Heart right ventricle (tissue), 16 donors: ENCODE data around the gene CTPS2. TPM values are rescaled to one million over a fixed set of nuclear protein-coding genes. Genes with fewer than 3 reads are reported as not detected.

Experiments used
- ATAC-seq, 8 donors: fragments of 200-7000 bp; cut with Tn5 transposase; one replicate each; pipeline ENCODE4 v1.9.1; 2020; ENCODE audit warnings: mild to moderate bottlenecking in 8 of 8, moderate library complexity in 8 of 8, moderate number of reproducible peaks in 1 of 8
- DNase-seq, 2 donors: peaks; one replicate each; pipeline ENCODE4 v3.0.0-alpha.2; 2020
- H3K27ac ChIP-seq, 10 donors: fragments of 200-600 bp; sonication (generic) in 2 of 10; one replicate each; pipeline versions ENCODE4 v1.5.0 to v1.8.0; 2020 to 2022; ENCODE audit warnings: mild to moderate bottlenecking in 3 of 10
- H3K27me3 ChIP-seq, 7 donors: fragments of 200-600 bp; one replicate each; pipeline ENCODE4 v1.8.0; 2021 to 2022; ENCODE audit warnings: mild to moderate bottlenecking in 2 of 7
- H3K36me3 ChIP-seq, 9 donors: fragments of 200-600 bp; sonication (generic) in 1 of 9; one replicate each; pipeline versions ENCODE4 v1.5.0 to v1.8.0; 2020 to 2022; ENCODE audit warnings: mild to moderate bottlenecking in 2 of 9
- H3K4me1 ChIP-seq, 9 donors: fragments of 200-600 bp; sonication (generic) in 1 of 9; one replicate each; pipeline versions ENCODE4 v1.5.0 to v1.8.0; 2020 to 2022; ENCODE audit warnings: mild to moderate bottlenecking in 4 of 9
- H3K4me3 ChIP-seq, 10 donors: fragments of 200-600 bp; sonication (generic) in 2 of 10; one replicate each; pipeline versions ENCODE4 v1.5.0 to v1.8.0; 2020 to 2022; ENCODE audit warnings: mild to moderate bottlenecking in 7 of 10, moderate library complexity in 2 of 10
- H3K9me3 ChIP-seq, 11 donors: fragments of 200-600 bp in 10 of 11; sonication (generic) in 2 of 11; one replicate each; pipeline versions ENCODE4 v1.5.0 to v1.8.0; 2013 to 2022; ENCODE audit warnings: mild to moderate bottlenecking in 2 of 11, control low read depth in 1 of 11, moderate library complexity in 1 of 11
- CTCF ChIP-seq, 9 donors: fragments of 200-600 bp; sonication (generic) in 2 of 9; IDR thresholded peaks; one replicate each; pipeline versions ENCODE4 v1.5.0 to v1.8.0; 2021 to 2022; ENCODE audit warnings: antibody characterized with exemption in 9 of 9, mild to moderate bottlenecking in 5 of 9, moderate library complexity in 1 of 9
- WGBS, 2 donors: extraction: QIAGEN DNeasy Blood & Tissue Kit; methylation state at CpG; one replicate each; pipeline ENCODE4 v1.1.7; 2013; ENCODE audit warnings: inconsistent platforms in 1 of 2; 5-methylcytosine and 5-hydroxymethylcytosine counted together
- intact Hi-C, 10 donors: fragments of 100-400 bp; cut with DNase I; formaldehyde crosslinking; loops; one replicate each; pipeline versions ENCODE4 v1.11.1 to v1.14.2; 2022
- polyA plus RNA-seq, 2 donors: library from polyadenylated mRNA; stranded (reverse); fragments of 200-250 nt; gene quantifications; one replicate each; pipeline ENCODE4 v1.2.3, GENCODE V29; 2013
- total RNA-seq, 10 donors: library from RNA; stranded (reverse); fragmentation: NEBNext Ultra II Directional in 3 of 10; extraction: Animal tissue kit (Norgen Biotek cat#: 25700) in 3 of 10; gene quantifications; one replicate each; pipeline versions ENCODE4 v1.2.1 to v1.2.4, GENCODE V29; 2021 to 2023
- donor health status: Arrhythmogenic right ventricular cardiomyopathy.
- donor health status: ischemic (EF 13 %, LVEDD 7.1; RV severe dilation, severe dysfunction).
- donor health status: healthy with polysubstance abuse.
- donor health status: DM: no; HTN: yes; CAD: no.
- donor health status: DM: no; HTN: no; CAD: no.
- donor health status: ischemic (EF 25% LVEDD 6.9; RV normal size, moderate dysfunction).
- donor health status: ischemic (EF 25% LVEDD 5.7; RV mildly dilated, moderate dysfunction).
- donor health status: healthy.
- donor health status: DM: yes; HTN: yes; CAD: no.
- donor health status: Ischemic cardiomyopathy.
- donor health status: ischemic (EF 35%, LVEDD 5.7; RV mildly dilated, moderate dysfunction).
- donor health status: nonischemic (EF 11% LVEDD 7.7; RV severe dilation, severe dysfunction).
- donor health status: DM: yes; HTN: yes; CAD: no.
- donor health status: PGD.
- donor health status: ischemic (EF 29% LVEDD 5.4; RV normal size, mild dysfunction).
- donor health status: nonischemic (EF 23%, LVEDD 6.1; RV moderate dilation, normal function).

CTPS2 gene
- total and polyA plus RNA-seq, 12 donors, result 2.7 to 15.8 (median 5.2) TPM

- Histone ChIP-seq H3K36me3 (peaks cover 0 to 14% (median 0%) of the 10 kb centered on the region in 9 donors), H3K4me3 (no peak overlapping the region), H3K27me3 (peaks cover 0 to 43% (median 0%) of the 10 kb centered on the region in 7 donors), H3K4me1 (no peaks in the 10 kb centered on the region), H3K27ac (no peak overlapping the region), H3K9me3 (no peaks in the 10 kb centered on the region)
- intact Hi-C loops, result loop anchor here in 1 of 10 donors (10.0 kb wide), 1 partner anchor 223 kb away; no protein-coding TSS in a partner anchor
- ATAC-seq (no peak), DNase-seq (no peak)
- 91 to 93% methylated on average over 2 of the region's 2 CpGs for WGBS, 2 donors
- no peak for TF ChIP-seq CTCF (IDR thresholded peaks at IDR 0.05)
Measured at GRCh38 chrX:16658284-16658683, 54.2 kb downstream of the CTPS2 start.

- peaks cover 0 to 7% (median 0%) of the 10 kb centered on the region in 9 donors for H3K36me3 ChIP-seq
- intact Hi-C loops, result loop anchor here in 1 of 10 donors (10.0 kb wide), 1 partner anchor 219 kb away; no protein-coding TSS in a partner anchor
- WGBS, 2 donors, result 63 to 88% methylated on average over 3 of the region's 3 CpGs
- H3K9me3 ChIP-seq, result no peaks in the 10 kb centered on the region
- H3K4me3 ChIP-seq, result no peak overlapping the region
- H3K4me1 ChIP-seq, result no peaks in the 10 kb centered on the region
- DNase-seq, result no peak
- no peak overlapping the region for H3K27ac ChIP-seq
- TF ChIP-seq CTCF (IDR thresholded peaks at IDR 0.05), result no peak
- no peak for ATAC-seq
- peaks cover 0 to 43% (median 0%) of the 10 kb centered on the region in 7 donors for H3K27me3 ChIP-seq
Measured at GRCh38 chrX:16654093-16654492, 58.4 kb downstream of the CTPS2 start.

- DNase-seq (no peak), ATAC-seq (no peak)
- Histone ChIP-seq H3K4me1 (no peaks in the 10 kb centered on the region), H3K9me3 (no peaks in the 10 kb centered on the region), H3K27ac (no peak overlapping the region), H3K4me3 (no peak overlapping the region), H3K36me3 (peaks cover 0 to 5% (median 0%) of the 10 kb centered on the region in 9 donors), H3K27me3 (peaks cover 0 to 37% (median 0%) of the 10 kb centered on the region in 7 donors)
- 94 to 95% methylated on average over 7 of the region's 7 CpGs for WGBS, 2 donors
- intact Hi-C loops, result loop anchor here in 1 of 10 donors (10.0 kb wide), 1 partner anchor 219 kb away; no protein-coding TSS in a partner anchor
- no peak for TF ChIP-seq CTCF (IDR thresholded peaks at IDR 0.05)
Measured at GRCh38 chrX:16653424-16653823, 59.0 kb downstream of the CTPS2 start.

GRCh38 chrX:16651391-16652024, 61.0 kb downstream of the CTPS2 start:
- 85 to 90% methylated on average over 4 of the region's 4 CpGs for WGBS, 2 donors

More at GRCh38 chrX:16651391-16652024, 61.0 kb downstream of the CTPS2 start:
- ATAC-seq, result no peak
- no peak for DNase-seq
- H3K27ac ChIP-seq, result no peak overlapping the region
- H3K27me3 ChIP-seq, result peaks cover 0 to 48% (median 0%) of the 10 kb centered on the region in 7 donors
- intact Hi-C loops, result loop anchor here in 1 of 10 donors (10.0 kb wide), 1 partner anchor 217 kb away; no protein-coding TSS in a partner anchor
- H3K4me3 ChIP-seq, result no peak overlapping the region
- H3K4me1 ChIP-seq, result no peaks in the 10 kb centered on the region
- no peak for TF ChIP-seq CTCF (IDR thresholded peaks at IDR 0.05)
- no peaks in the 10 kb centered on the region for H3K9me3 ChIP-seq
- peaks cover 0 to 13% (median 0%) of the 10 kb centered on the region in 9 donors for H3K36me3 ChIP-seq
